ENCODE results near the gene ZNF354C. TPM values are rescaled to one million over a fixed set of nuclear protein-coding genes. Genes with fewer than 3 reads are reported as not detected.

Gene ZNF354C
- total and polyA plus RNA-seq, 2 of the 4 experiments (the other 2 are of a cell fraction), result 1.9 to 5.6 TPM

DNA sequence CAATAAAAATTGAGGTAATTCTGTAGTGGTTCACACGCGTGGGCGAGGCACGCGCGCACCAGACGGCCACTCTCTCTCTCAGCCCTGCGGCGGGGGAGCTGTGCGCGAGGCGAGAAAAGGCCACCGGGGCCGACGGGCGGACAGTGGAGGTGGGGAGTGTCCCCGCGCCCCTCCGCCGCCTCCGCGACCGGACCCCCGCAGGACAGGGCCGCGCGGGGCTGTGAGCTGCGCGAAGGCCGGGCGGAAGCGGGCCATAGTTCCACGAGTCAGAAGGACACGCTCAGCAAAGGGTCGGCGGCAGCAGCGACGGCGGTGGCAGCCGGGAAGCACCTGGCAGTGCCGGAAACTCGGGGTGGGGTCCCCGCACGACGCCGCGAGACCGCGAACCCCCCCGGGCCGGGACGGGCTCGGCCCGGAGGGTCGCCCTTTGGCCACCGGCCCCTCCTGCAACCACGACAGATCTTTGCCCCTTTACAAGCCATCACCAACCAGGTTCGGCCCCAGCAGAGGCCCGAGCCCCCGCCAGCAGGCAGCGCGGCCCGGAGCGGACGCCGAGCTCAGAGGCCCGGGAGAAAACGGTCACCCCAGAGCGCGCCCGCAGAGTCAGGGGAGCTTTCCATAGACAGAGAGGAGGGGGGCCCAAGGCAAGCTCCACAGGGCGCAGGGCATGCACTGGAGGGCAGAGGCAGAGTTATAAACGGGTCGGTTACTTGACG is 60.9 kb downstream of the ZNF354C start:
- in situ Hi-C loops (cut with MboI; ENCODE audit: low sequenced_read_pairs), result no loop called here

More for the DNA sequence above, 60.9 kb downstream of the ZNF354C start:
- intact Hi-C loops (cut with micrococcal nuclease), result no loop called here
- Histone ChIP-seq H3K4me2 (ENCODE audit: low read depth, low read length) (no peak overlapping the region), H3K56ac (ENCODE audit: extremely low read depth, insufficient read depth, low read length) (no peak overlapping the region), H2AK9ac (replicated peaks; ENCODE audit: low read depth, low read length, poor library complexity) (no peak overlapping the region), H2BK120ac (ENCODE audit: low read depth, low read length) (no peak overlapping the region), H4K91ac (ENCODE audit: insufficient read depth, low read depth, low read length) (no peak overlapping the region), H2BK5ac (ENCODE audit: low read depth, low read length, poor library complexity, severe bottlenecking) (no peak overlapping the region), H4K20me1 (ENCODE audit: insufficient read depth, low read length) (no peaks in the 10 kb centered on the region), H3K9me3 (ENCODE audit: control insufficient read depth, insufficient read depth, low read length) (no peaks in the 10 kb centered on the region; the same call in 1 of the 2 replicates), H3K18ac (ENCODE audit: low read depth, low read length) (no peak overlapping the region), H2BK15ac (ENCODE audit: low read depth, low read length) (no peak overlapping the region), H3K4ac (ENCODE audit: low read depth, low read length) (no peak overlapping the region), H3K23ac (ENCODE audit: low read depth, low read length) (no peak overlapping the region), H3K9me1 (ENCODE audit: insufficient read depth, low read length) (no peaks in the 10 kb centered on the region), H3K79me1 (ENCODE audit: low read depth in 1 of 2, low read length in 2 of 2) (no peaks in the 10 kb centered on the region), H4K8ac (ENCODE audit: low read depth in 2 of 2, low read length in 2 of 2) (no peak overlapping the region), H3K14ac (replicated peaks; ENCODE audit: low read depth, low read length) (no peak overlapping the region), H2AFZ (replicated peaks; ENCODE audit: low read length, poor library complexity) (no peak overlapping the region), H3K4me1 (ENCODE audit: control insufficient read depth, insufficient read depth, low read length) (no peaks in the 10 kb centered on the region), H3K36me3 (ENCODE audit: control insufficient read depth, insufficient read depth, low read length) (peaks cover 23% of the 10 kb centered on the region; the same call in 1 of the 2 replicates), H2BK20ac (ENCODE audit: low read depth, low read length) (no peak overlapping the region), H3K27ac (ENCODE audit: insufficient read depth, low read length) (no peak overlapping the region), H4K5ac (ENCODE audit: low read depth, low read length) (no peak overlapping the region), H3K9ac (ENCODE audit: low read depth, low read length) (no peak overlapping the region), H2AK5ac (ENCODE audit: low read depth, low read length) (no peak overlapping the region), H3K4me3 (ENCODE audit: insufficient read depth, low read depth, low read length) (no peak overlapping the region), H3K27me3 (ENCODE audit: control insufficient read depth, insufficient read depth, low read length) (no peaks in the 10 kb centered on the region)
- dilution Hi-C loops (cut with HindIII; ENCODE audit: low sequenced_read_pairs, unreplicated experiment), result no loop called here
- POLR2A ChIA-PET (ENCODE audit: unreplicated experiment), result no interaction called here
- no peak for ATAC-seq (ENCODE audit: low read depth)
- 85% methylated on average over 30 of the region's 75 CpGs; no CpG with 5 or more reads in 1 of the 2 experiments for WGBS, 2 experiments (ENCODE audit: extremely low coverage in 2 of 2, insufficient read length in 1 of 2)
- no peak for DNase-seq
- BruUV-seq (replicated peaks), result no TSS peak
- TF ChIP-seq CHD1 (IDR thresholded peaks at IDR 0.05; ENCODE audit: low read depth, low read length) (no peak), SMC3 (IDR thresholded peaks at IDR 0.05; ENCODE audit: low read depth, low read length) (no peak), RAD21 (IDR thresholded peaks at IDR 0.05; ENCODE audit: low read length) (no peak), BHLHE40 (IDR thresholded peaks at IDR 0.05; ENCODE audit: low read depth, low read length) (no peak), RCOR1 (IDR thresholded peaks at IDR 0.05; ENCODE audit: insufficient replicate concordance, low read length) (no peak), MXI1 (IDR thresholded peaks at IDR 0.05; ENCODE audit: borderline replicate concordance, low read depth, low read length) (no peak), POLR2A (IDR thresholded peaks at IDR 0.05; ENCODE audit: low read depth, low read length) (no peak), CEBPB (IDR thresholded peaks at IDR 0.05; ENCODE audit: low read depth, low read length) (no peak)
- TF ChIP-seq, protein P1, sequence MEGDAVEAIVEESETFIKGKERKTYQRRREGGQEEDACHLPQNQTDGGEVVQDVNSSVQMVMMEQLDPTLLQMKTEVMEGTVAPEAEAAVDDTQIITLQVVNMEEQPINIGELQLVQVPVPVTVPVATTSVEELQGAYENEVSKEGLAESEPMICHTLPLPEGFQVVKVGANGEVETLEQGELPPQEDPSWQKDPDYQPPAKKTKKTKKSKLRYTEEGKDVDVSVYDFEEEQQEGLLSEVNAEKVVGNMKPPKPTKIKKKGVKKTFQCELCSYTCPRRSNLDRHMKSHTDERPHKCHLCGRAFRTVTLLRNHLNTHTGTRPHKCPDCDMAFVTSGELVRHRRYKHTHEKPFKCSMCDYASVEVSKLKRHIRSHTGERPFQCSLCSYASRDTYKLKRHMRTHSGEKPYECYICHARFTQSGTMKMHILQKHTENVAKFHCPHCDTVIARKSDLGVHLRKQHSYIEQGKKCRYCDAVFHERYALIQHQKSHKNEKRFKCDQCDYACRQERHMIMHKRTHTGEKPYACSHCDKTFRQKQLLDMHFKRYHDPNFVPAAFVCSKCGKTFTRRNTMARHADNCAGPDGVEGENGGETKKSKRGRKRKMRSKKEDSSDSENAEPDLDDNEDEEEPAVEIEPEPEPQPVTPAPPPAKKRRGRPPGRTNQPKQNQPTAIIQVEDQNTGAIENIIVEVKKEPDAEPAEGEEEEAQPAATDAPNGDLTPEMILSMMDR (conservative IDR thresholded peaks at IDR 0.05; ENCODE audit: low read depth, low read length), result no peak
- CTCF ChIA-PET, result no interaction called here
